Measurements from ENCODE around the gene STX12. TPM values are rescaled to one million over a fixed set of nuclear protein-coding genes. Genes with fewer than 3 reads are reported as not detected.

Gene STX12
- total and polyA plus RNA-seq, 2 experiments from 2014 or later: 56.6 to 86.7 TPM

GRCh38 chr1:27759236-27759635, 13.8 kb upstream of the STX12 start:
- Histone ChIP-seq H3K9ac (no peak overlapping the region), H2AFZ (no peak overlapping the region), H3K4me1 (ENCODE audit: insufficient read depth) (no peaks in the 10 kb centered on the region), H3K79me2 (ENCODE audit: insufficient read depth) (no peaks in the 10 kb centered on the region), H3F3A (ENCODE audit: insufficient read depth) (no peaks in the 10 kb centered on the region), H3K4me3 (no peak overlapping the region), H3K4me2 (ENCODE audit: unreplicated experiment) (no peak overlapping the region), H3K27ac (no peak overlapping the region), H3K36me3 (ENCODE audit: low read depth) (peaks cover 4% of the 10 kb centered on the region), H3K9me3 (ENCODE audit: low read depth) (no peaks in the 10 kb centered on the region), H4K20me1 (ENCODE audit: insufficient read depth) (no peaks in the 10 kb centered on the region), H3K27me3 (replicated peaks; ENCODE audit: insufficient read depth) (no peaks in the 10 kb centered on the region), H3K9me2 (ENCODE audit: insufficient read depth) (no peaks in the 10 kb centered on the region)
- 64 to 68% methylated on average over 2 of the region's 2 CpGs for WGBS, 2 experiments (ENCODE audit: low coverage in 1 of 2, low lambda C conversion rate in 2 of 2, missing lambda C conversion rate in 2 of 2)
- no peak for TF ChIP-seq EZH2phosphoT487 (IDR thresholded peaks at IDR 0.05; ENCODE audit: insufficient read depth, low read depth)
- TF ChIP-seq EZH2 (IDR thresholded peaks at IDR 0.05; ENCODE audit: insufficient read depth, poor library complexity, severe bottlenecking): no peak
- no peak for DNase-seq
- in situ Hi-C loops (cut with MboI): no loop called here

- in situ Hi-C loops (cut with MboI): no loop called here
Measured at GRCh38 chr1:27760426-27760825, 12.6 kb upstream of the STX12 start.

GRCh38 chr1:27762033-27762432, 11.0 kb upstream of the STX12 start:
- in situ Hi-C loops (cut with MboI): no loop called here
- Histone ChIP-seq H3K9me2 (ENCODE audit: insufficient read depth) (no peaks in the 10 kb centered on the region), H3K4me3 (no peak overlapping the region), H3F3A (ENCODE audit: insufficient read depth) (no peaks in the 10 kb centered on the region), H3K79me2 (ENCODE audit: insufficient read depth) (no peaks in the 10 kb centered on the region), H3K9me3 (ENCODE audit: low read depth) (no peaks in the 10 kb centered on the region), H3K4me2 (ENCODE audit: unreplicated experiment) (no peak overlapping the region), H4K20me1 (ENCODE audit: insufficient read depth) (no peaks in the 10 kb centered on the region), H3K36me3 (ENCODE audit: low read depth) (peaks cover 4% of the 10 kb centered on the region), H3K27ac (no peak overlapping the region), H3K27me3 (replicated peaks; ENCODE audit: insufficient read depth) (no peaks in the 10 kb centered on the region), H3K4me1 (ENCODE audit: insufficient read depth) (no peaks in the 10 kb centered on the region), H2AFZ (no peak overlapping the region), H3K9ac (no peak overlapping the region)
- TF ChIP-seq EZH2 (IDR thresholded peaks at IDR 0.05; ENCODE audit: insufficient read depth, poor library complexity, severe bottlenecking) (no peak), EZH2phosphoT487 (IDR thresholded peaks at IDR 0.05; ENCODE audit: insufficient read depth, low read depth) (no peak)
- DNase-seq: no peak
- 13 to 31% methylated on average over 1 of the region's 1 CpG for WGBS, 2 experiments (ENCODE audit: low coverage in 1 of 2, low lambda C conversion rate in 2 of 2, missing lambda C conversion rate in 2 of 2)

More at GRCh38 chr1:27760426-27760825, 12.6 kb upstream of the STX12 start:
- no peak for DNase-seq
- Histone ChIP-seq H3K36me3 (ENCODE audit: low read depth) (peaks cover 4% of the 10 kb centered on the region), H3K4me2 (ENCODE audit: unreplicated experiment) (no peak overlapping the region), H3K4me1 (ENCODE audit: insufficient read depth) (no peaks in the 10 kb centered on the region), H4K20me1 (ENCODE audit: insufficient read depth) (no peaks in the 10 kb centered on the region), H2AFZ (no peak overlapping the region), H3F3A (ENCODE audit: insufficient read depth) (no peaks in the 10 kb centered on the region), H3K4me3 (no peak overlapping the region), H3K9ac (no peak overlapping the region), H3K27ac (no peak overlapping the region), H3K79me2 (ENCODE audit: insufficient read depth) (no peaks in the 10 kb centered on the region), H3K9me2 (ENCODE audit: insufficient read depth) (no peaks in the 10 kb centered on the region), H3K9me3 (ENCODE audit: low read depth) (no peaks in the 10 kb centered on the region), H3K27me3 (replicated peaks; ENCODE audit: insufficient read depth) (no peaks in the 10 kb centered on the region)
- TF ChIP-seq EZH2phosphoT487 (IDR thresholded peaks at IDR 0.05; ENCODE audit: insufficient read depth, low read depth): no peak
- TF ChIP-seq EZH2 (IDR thresholded peaks at IDR 0.05; ENCODE audit: insufficient read depth, poor library complexity, severe bottlenecking): no peak
- 68 to 73% methylated on average over 3 of the region's 3 CpGs for WGBS, 2 experiments (ENCODE audit: low coverage in 1 of 2, low lambda C conversion rate in 2 of 2, missing lambda C conversion rate in 2 of 2)

GRCh38 chr1:27763358-27763757, 9.7 kb upstream of the STX12 start:
- H3K9me3 ChIP-seq (ENCODE audit: low read depth): no peaks in the 10 kb centered on the region
- H3K4me2 ChIP-seq (ENCODE audit: unreplicated experiment): no peak overlapping the region
- no peak for TF ChIP-seq EZH2phosphoT487 (IDR thresholded peaks at IDR 0.05; ENCODE audit: insufficient read depth, low read depth)
- TF ChIP-seq EZH2 (IDR thresholded peaks at IDR 0.05; ENCODE audit: insufficient read depth, poor library complexity, severe bottlenecking): no peak
- H3K9ac ChIP-seq: no peak overlapping the region
- in situ Hi-C loops (cut with MboI): no loop called here
- no peak overlapping the region for H3K27ac ChIP-seq
- DNase-seq: no peak
- no peaks in the 10 kb centered on the region for H4K20me1 ChIP-seq (ENCODE audit: insufficient read depth)
- H3K4me1 ChIP-seq (ENCODE audit: insufficient read depth): no peaks in the 10 kb centered on the region
- no peaks in the 10 kb centered on the region for H3K9me2 ChIP-seq (ENCODE audit: insufficient read depth)
- no peak overlapping the region for H2AFZ ChIP-seq
- no peaks in the 10 kb centered on the region for H3K27me3 ChIP-seq (replicated peaks; ENCODE audit: insufficient read depth)
- no peaks in the 10 kb centered on the region for H3F3A ChIP-seq (ENCODE audit: insufficient read depth)
- WGBS, 2 experiments (ENCODE audit: low coverage in 1 of 2, low lambda C conversion rate in 2 of 2, missing lambda C conversion rate in 2 of 2): 95 to 96% methylated on average over 4 of the region's 4 CpGs
- H3K36me3 ChIP-seq (ENCODE audit: low read depth): peaks cover 4% of the 10 kb centered on the region
- H3K4me3 ChIP-seq: no peak overlapping the region
- H3K79me2 ChIP-seq (ENCODE audit: insufficient read depth): no peaks in the 10 kb centered on the region

DNA sequence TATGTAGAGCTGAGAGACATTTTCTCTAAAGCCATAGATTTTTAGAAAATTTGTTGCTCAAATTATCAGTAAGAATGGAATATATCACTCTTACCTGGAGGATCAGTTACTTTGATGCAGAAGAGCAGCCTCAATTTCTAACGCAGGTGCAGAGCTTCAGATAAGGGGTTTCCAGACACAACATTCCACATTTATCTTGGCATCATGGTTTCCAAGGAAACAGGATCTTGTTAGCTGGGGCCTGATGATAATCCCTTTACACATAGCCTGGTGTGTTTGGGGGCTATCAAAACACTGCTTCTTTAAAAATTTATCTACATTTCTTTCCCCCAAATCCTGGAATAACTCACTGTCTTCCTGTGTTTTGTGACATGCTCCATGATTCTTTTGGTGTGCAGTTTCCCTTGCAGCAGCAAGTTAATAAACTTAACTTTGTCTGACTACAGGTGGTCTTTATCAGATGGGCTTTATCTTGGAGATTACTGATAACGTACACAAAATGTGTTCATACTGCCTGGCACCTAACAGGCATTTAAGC, 2.7 kb upstream of the STX12 start:
- Histone ChIP-seq H3K4me1 (ENCODE audit: insufficient read depth) (peaks cover 17% of the 10 kb centered on the region), H3K27ac (no peak overlapping the region), H3K4me3 (no peak overlapping the region), H3K36me3 (ENCODE audit: low read depth) (no peaks in the 10 kb centered on the region), H4K20me1 (ENCODE audit: insufficient read depth) (no peaks in the 10 kb centered on the region), H3K79me2 (ENCODE audit: insufficient read depth) (peaks cover 23% of the 10 kb centered on the region), H3K9me2 (ENCODE audit: insufficient read depth) (no peaks in the 10 kb centered on the region), H3K4me2 (ENCODE audit: unreplicated experiment) (no peak overlapping the region), H2AFZ (no peak overlapping the region), H3K27me3 (replicated peaks; ENCODE audit: insufficient read depth) (no peaks in the 10 kb centered on the region), H3K9me3 (ENCODE audit: low read depth) (no peaks in the 10 kb centered on the region), H3F3A (ENCODE audit: insufficient read depth) (peaks cover 18% of the 10 kb centered on the region), H3K9ac (no peak overlapping the region)
- TF ChIP-seq EZH2 (IDR thresholded peaks at IDR 0.05; ENCODE audit: insufficient read depth, poor library complexity, severe bottlenecking) (no peak), EZH2phosphoT487 (IDR thresholded peaks at IDR 0.05; ENCODE audit: insufficient read depth, low read depth) (no peak)
- no peak for DNase-seq
- WGBS, 2 experiments (ENCODE audit: low coverage in 1 of 2, low lambda C conversion rate in 2 of 2, missing lambda C conversion rate in 2 of 2): 84 to 89% methylated on average over 2 of the region's 2 CpGs
- in situ Hi-C loops (cut with MboI): no loop called here
